Measurements from ENCODE around the gene MAGI2.

GRCh38 chr7:78017591-78018100, 1435.8 kb downstream of the MAGI2 start:
- TF ChIP-seq POLR2A (IDR thresholded peaks at IDR 0.05; ENCODE audit: low read depth, low read length) (no peak), POLR2AphosphoS5 (IDR thresholded peaks at IDR 0.05; ENCODE audit: low read depth, low read length) (no peak), SPI1 (IDR thresholded peaks at IDR 0.05; ENCODE audit: low read depth, low read length) (no peak)

All from GM12891 (cell line).